HG03103 (cell line): ENCODE measurements around the gene NUSAP1.
"Not testable (repeated sequence)": the region's sequence is repeated elsewhere in the genome, so short reads cannot be mapped to it uniquely, and the experiment has no call there.

ENCODE experiments used
- ATAC-seq: cut with Tn5 transposase; IDR thresholded peaks from one replicate; pipeline ENCODE4 v1.9.1; 2021; ENCODE audit warnings: low read depth; ENCODE audit not compliant: unreplicated experiment

NUSAP1 gene

GRCh38 chr15:41332194-41333025 is at the start of gene NUSAP1, which contains the start of gene OIP5:
TSS of gene NUSAP1 (plus strand) at chr15:41332881. CDS start at chr15:41332958, 77 bp downstream.
TSS of gene OIP5 (minus strand) at chr15:41332591. CDS start at chr15:41332561, 30 bp downstream.
- ATAC-seq: peak; percentile 78

- ATAC-seq: not testable (repeated sequence)
Measured at GRCh38 chr15:41282980-41283652, 49.6 kb upstream of the NUSAP1 start.

- peak; percentile 95 for ATAC-seq
Measured at GRCh38 chr15:41283653-41284426, 48.8 kb upstream of the NUSAP1 start.

DNA sequence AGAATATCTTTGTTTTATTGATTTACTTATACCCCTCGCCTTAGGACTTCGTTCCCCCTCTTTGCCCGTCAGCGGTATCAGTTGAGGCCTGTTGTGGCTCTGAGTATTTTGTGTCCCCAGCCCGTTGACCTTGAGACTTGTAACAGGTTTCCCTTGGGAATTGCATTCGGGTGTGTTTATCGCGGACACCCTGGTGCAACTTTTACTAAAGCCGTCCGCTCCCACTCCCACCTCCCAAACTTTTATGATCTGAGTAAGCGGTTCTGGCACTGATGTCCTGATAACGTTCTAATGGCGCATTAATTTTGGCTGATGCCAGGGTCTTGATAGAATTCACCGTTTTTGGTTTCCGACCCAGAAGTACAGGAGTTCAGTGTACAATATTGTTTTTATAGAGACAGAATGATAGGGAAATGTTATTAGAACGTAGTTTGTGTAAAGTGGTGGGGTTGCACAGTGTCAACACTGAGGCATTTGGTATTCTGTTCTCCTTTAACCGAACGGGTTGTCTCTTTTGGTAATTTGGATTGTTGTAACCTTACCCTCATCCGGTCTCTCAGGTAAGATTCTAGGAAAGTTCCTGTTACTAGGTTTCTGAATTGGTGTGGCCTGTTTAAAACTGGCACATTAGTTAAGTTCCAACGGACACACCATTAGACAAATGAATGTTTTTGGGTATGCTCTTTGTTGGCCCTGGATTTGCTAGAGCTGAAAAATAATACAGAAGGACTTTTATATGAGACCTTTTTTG is 48.1 kb upstream of the NUSAP1 start:
- ATAC-seq: no peak

- no peak for ATAC-seq
Measured at GRCh38 chr15:41285285-41285684, 47.4 kb upstream of the NUSAP1 start.

- no peak for ATAC-seq
Measured at GRCh38 chr15:41286665-41287333, 45.9 kb upstream of the NUSAP1 start.

GRCh38 chr15:41288464-41288863 is 44.2 kb upstream of the NUSAP1 start:
- ATAC-seq: no peak

GRCh38 chr15:41289953-41290352 is 42.7 kb upstream of the NUSAP1 start:
- ATAC-seq: no peak

DNA sequence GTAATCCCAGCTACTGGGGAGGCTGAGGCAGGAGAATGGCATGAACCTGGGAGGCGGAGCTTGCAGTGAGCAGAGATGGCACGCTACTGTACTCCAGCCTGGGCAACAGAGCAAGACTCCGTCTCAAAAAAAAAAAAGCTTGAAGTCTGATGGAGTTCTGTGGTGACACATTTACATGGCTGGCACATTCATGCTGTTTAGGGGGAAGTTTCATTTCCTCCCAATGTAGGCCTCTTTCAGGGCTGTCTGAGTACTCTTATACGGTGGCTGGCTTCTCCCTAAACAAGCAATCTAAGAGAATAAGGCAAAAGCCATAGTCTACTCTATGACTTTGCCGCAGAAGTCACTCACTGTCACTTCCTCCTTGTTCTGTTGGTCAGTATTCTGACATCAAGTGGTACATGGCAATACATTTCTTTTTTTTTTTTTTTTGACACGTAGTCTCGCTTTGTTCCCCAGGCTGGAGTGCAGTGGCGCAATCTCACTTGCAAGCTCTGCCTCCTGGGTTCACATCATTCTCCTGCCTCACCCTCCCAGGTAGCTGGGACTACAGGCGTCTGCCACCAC is 41.5 kb upstream of the NUSAP1 start:
- no peak for ATAC-seq

GRCh38 chr15:41292521-41292920 is 40.2 kb upstream of the NUSAP1 start:
- no peak for ATAC-seq

GRCh38 chr15:41301139-41301538 is 31.5 kb upstream of the NUSAP1 start:
- ATAC-seq: not testable (repeated sequence)

DNA sequence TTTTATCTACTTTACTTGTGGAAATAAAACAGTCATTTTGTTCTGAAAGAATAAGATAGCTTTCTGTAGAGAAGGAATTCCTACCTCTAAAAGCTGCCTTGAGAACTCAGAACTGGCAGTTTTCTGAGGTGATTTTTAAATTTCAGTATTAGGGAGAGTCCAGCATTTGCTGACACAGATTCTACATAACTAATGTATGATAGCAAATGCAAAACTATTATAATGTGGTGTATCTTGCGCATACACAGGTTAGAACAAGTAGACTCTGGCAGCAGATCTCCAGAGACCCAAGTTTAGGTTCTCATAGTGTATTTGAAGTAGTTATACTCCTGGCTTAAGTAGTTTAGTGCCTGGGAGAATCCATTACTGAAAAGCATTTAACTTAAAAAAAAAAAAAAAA is 31.1 kb upstream of the NUSAP1 start:
- ATAC-seq: no peak

GRCh38 chr15:41304149-41304770 is 28.4 kb upstream of the NUSAP1 start:
- ATAC-seq: no peak

- no peak for ATAC-seq
Measured at GRCh38 chr15:41307679-41308078, 25.0 kb upstream of the NUSAP1 start.

DNA sequence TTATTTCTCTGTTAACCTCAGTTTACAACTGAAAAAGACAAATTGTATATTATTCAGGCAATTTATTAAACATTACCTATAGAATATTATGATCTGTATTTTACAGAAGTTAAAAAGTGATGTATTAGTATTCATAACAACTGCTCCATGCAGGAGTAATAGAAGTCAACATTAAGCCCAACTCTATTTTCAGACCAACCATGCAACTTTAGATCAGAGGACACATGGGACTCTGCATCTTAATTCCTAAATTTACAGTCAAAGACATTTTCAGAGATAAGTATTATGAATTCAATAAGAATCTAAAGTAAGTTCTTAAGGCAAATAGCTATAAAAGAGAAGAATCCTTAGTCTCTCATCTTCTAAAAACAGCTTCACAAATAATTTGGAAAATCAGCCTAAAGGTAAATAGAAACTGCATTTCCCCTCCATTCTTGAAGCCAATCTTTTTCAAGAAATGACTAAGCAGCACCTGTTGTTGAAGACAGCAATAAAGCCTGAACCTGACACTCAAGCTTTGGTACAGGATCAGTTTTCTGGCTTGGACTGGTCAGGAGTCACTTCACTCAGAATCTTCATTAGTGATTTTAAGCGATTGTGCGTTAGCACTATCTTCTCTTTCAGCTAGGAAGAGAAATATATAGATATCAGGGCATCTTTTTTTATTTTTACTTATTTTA is 23.3 kb upstream of the NUSAP1 start:
- no peak for ATAC-seq

- not testable (repeated sequence) for ATAC-seq
Measured at GRCh38 chr15:41320805-41321330, 11.8 kb upstream of the NUSAP1 start.

GRCh38 chr15:41323611-41324010 is 9.1 kb upstream of the NUSAP1 start:
- ATAC-seq: no peak

DNA sequence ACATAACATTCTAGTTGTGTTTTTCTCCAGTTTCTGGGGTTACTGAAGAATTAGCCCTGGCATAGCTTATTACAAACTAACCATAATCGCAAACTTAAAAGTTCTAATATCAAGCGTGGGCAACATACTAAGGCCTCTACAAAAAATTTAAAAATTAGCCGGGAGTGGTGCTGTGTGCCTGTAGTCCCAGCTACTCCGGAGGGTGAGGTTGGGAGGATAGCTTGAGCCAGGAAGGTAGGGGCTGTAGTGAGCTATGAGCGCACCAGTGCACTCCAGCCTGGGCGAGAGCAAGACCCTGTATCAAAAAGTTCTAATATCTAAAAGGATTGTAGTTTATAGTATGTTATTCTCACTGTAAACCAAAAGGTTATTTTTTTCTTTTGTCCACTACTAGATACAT is 1.4 kb upstream of the NUSAP1 start:
- ATAC-seq: no peak
